OCI-LY3 (cell line): ENCODE data around the gene BTBD19.
A peak's percentile ranks its signal among the peaks of the same experiment; 100 is the strongest.

ENCODE experiments used
- EZH2phosphoT487 ChIP-seq: fragments of 200-600 bp; shearing (Covaris generic); IDR thresholded peaks from 2 replicates; pipeline ENCODE4 v1.6.1; 2018; ENCODE audit warnings: antibody characterized with exemption, mixed run types, low read depth
- TF ChIP-seq, protein P1 (sequence below): fragments of 200-600, 300-600 bp; sonication (generic); IDR thresholded peaks from 2 replicates; pipeline ENCODE4 v1.5.1; 2014; ENCODE audit warnings: antibody characterized with exemption, low read length, low read depth

DNA sequence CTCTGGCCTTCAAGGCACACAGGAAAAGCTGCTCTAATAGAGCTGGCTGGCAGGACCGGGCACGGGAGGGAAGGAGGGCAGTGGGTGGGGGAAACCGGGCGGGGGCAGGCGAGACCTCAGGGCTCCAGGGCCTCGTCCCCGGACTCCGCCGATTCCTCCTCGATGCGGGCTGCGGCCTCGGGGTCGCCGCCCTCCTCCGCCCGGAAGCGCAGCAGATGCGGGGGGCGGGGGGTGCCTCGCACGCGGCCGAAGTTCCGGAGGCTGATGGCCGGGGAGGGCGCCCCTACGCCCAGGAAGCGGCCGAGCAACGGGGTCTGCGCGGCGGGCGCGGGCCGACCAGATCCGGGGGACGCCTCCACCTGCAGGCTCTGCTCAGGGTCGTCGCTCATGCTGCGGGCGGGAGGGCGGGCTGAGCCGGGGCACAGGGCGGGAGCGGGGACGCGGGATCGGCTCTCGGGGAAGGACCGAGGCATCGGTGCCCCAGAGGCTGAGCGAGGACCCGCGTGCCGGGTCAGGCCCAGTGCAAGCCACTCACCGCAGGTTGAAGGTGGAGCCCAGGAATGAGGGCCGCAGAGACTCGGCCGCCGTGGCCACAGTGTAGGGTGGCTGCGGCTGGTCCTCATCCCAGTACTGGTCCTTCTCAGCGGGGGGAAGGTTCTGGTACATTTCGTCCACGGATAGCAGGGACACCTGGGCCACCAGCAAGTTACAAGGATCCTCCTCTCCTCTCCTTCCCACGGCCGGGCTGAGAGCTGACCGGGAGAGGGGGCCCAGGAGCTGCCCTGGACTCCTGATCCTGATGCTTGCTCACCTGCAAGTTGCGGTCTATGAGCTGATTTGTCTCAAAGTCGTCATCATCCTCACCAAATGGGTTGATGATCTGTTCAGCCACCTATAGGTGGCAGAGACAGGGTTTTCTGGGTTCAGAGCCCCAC is 24.0 kb upstream of the BTBD19 start:
- TF ChIP-seq, protein P1, sequence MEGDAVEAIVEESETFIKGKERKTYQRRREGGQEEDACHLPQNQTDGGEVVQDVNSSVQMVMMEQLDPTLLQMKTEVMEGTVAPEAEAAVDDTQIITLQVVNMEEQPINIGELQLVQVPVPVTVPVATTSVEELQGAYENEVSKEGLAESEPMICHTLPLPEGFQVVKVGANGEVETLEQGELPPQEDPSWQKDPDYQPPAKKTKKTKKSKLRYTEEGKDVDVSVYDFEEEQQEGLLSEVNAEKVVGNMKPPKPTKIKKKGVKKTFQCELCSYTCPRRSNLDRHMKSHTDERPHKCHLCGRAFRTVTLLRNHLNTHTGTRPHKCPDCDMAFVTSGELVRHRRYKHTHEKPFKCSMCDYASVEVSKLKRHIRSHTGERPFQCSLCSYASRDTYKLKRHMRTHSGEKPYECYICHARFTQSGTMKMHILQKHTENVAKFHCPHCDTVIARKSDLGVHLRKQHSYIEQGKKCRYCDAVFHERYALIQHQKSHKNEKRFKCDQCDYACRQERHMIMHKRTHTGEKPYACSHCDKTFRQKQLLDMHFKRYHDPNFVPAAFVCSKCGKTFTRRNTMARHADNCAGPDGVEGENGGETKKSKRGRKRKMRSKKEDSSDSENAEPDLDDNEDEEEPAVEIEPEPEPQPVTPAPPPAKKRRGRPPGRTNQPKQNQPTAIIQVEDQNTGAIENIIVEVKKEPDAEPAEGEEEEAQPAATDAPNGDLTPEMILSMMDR = peak; percentile 42
- no peak for TF ChIP-seq EZH2phosphoT487
